SK-N-SH treated with all-trans-retinoic acid at 6 μM for 48 hours (cell line): ENCODE results near the gene USP48.
"Not testable (repeated sequence)": the region's sequence is repeated elsewhere in the genome, so short reads cannot be mapped to it uniquely, and the experiment has no call there.

Experiments used
- ATAC-seq: fragments of 200-7000 bp; cut with Tn5 transposase; 3 replicates; pipeline ENCODE4 v1.9.1; 2020; ENCODE audit warnings: mild to moderate bottlenecking, moderate library complexity
- ARNTL ChIP-seq: fragments of 450-650 bp; formaldehyde crosslinking; IDR thresholded peaks from 2 replicates; pipeline ENCODE4 v1.5.0; 2020; ENCODE audit warnings: low read depth, mild to moderate bottlenecking, moderate library complexity, borderline replicate concordance
- ESRRG ChIP-seq: fragments of 250-450 bp; sonication (Bioruptor Pico); IDR thresholded peaks from 2 replicates; pipeline ENCODE4 v1.6.1; 2021; ENCODE audit warnings: mild to moderate bottlenecking
- GLIS3 ChIP-seq: fragments of 250-450 bp; sonication (Bioruptor Pico); IDR thresholded peaks from 2 replicates; pipeline ENCODE4 v1.5.0; 2020; ENCODE audit warnings: mild to moderate bottlenecking, moderate library complexity
- ISL1 ChIP-seq: fragments of 250-450 bp; sonication (Bioruptor Pico); IDR thresholded peaks from 2 replicates; pipeline ENCODE4 v2.1.2; 2022; ENCODE audit warnings: mild to moderate bottlenecking, moderate library complexity
- OSR1 ChIP-seq: fragments of 250-450 bp; sonication (Bioruptor Pico); IDR thresholded peaks from 2 replicates; pipeline ENCODE4 v1.8.0; 2022; ENCODE audit warnings: moderate library complexity, mild to moderate bottlenecking, inconsistent platforms
- PPARA ChIP-seq: fragments of 250-450 bp; sonication (Bioruptor Pico); IDR thresholded peaks from 2 replicates; pipeline ENCODE4 v1.5.0; 2020; ENCODE audit warnings: mild to moderate bottlenecking, borderline replicate concordance
- RARB ChIP-seq: fragments of 250-450 bp; sonication (Bioruptor Pico); IDR thresholded peaks from 2 replicates; pipeline ENCODE4 v1.8.0; 2021; ENCODE audit warnings: mild to moderate bottlenecking, moderate library complexity
- SNAI2 ChIP-seq: fragments of 250-450 bp; sonication (Bioruptor Pico); IDR thresholded peaks from 2 replicates; pipeline ENCODE4 v1.5.0; 2020; ENCODE audit warnings: mild to moderate bottlenecking, moderate library complexity
- TCF4 ChIP-seq: fragments of 250-450 bp; sonication (Bioruptor Pico); IDR thresholded peaks from 2 replicates; pipeline ENCODE4 v1.8.0; 2021; ENCODE audit warnings: mild to moderate bottlenecking, moderate library complexity, borderline replicate concordance
- TOX ChIP-seq: fragments of 250-450 bp; sonication (Bioruptor Pico); IDR thresholded peaks from 2 replicates; pipeline ENCODE4 v1.8.0; 2021; ENCODE audit warnings: mild to moderate bottlenecking, moderate library complexity, borderline replicate concordance
- ZC3H10 ChIP-seq: fragments of 250-450 bp; sonication (Bioruptor Pico); IDR thresholded peaks from 2 replicates; pipeline ENCODE4 v1.5.1; 2021; ENCODE audit warnings: mild to moderate bottlenecking, moderate library complexity
- ZFP3 ChIP-seq: fragments of 250-450 bp; sonication (Bioruptor Pico); IDR thresholded peaks from 2 replicates; pipeline ENCODE4 v1.5.0; 2020; ENCODE audit warnings: mild to moderate bottlenecking, moderate library complexity
- ZFP30 ChIP-seq: fragments of 450-650 bp; formaldehyde crosslinking; IDR thresholded peaks from 2 replicates; pipeline ENCODE4 v1.5.0; 2022; ENCODE audit warnings: mild to moderate bottlenecking, moderate library complexity
- ZNF565 ChIP-seq: fragments of 450-650 bp; formaldehyde crosslinking; conservative IDR thresholded peaks from 2 replicates; pipeline ENCODE4 v1.5.0; 2020; ENCODE audit warnings: low read depth, mild to moderate bottlenecking, moderate library complexity
- ZNF70 ChIP-seq: fragments of 450-650 bp; formaldehyde crosslinking; IDR thresholded peaks from 2 replicates; pipeline ENCODE4 v1.5.0; 2020; ENCODE audit warnings: mild to moderate bottlenecking, moderate library complexity
- ZNF8 ChIP-seq: fragments of 450-650 bp; formaldehyde crosslinking; IDR thresholded peaks from 2 replicates; pipeline ENCODE4 v1.5.0; 2020; ENCODE audit warnings: mild to moderate bottlenecking, moderate library complexity
- TF ChIP-seq, protein P1 (sequence below): fragments of 250-450 bp; sonication (Bioruptor Pico); IDR thresholded peaks from 2 replicates; pipeline ENCODE4 v1.8.0; 2020; ENCODE audit warnings: mild to moderate bottlenecking, moderate library complexity, borderline replicate concordance
- TF ChIP-seq, protein P2 (sequence below): fragments of 250-450 bp; sonication (Bioruptor Pico); IDR thresholded peaks from 2 replicates; pipeline ENCODE4 v1.5.1; 2020; ENCODE audit warnings: low read depth, mild to moderate bottlenecking, moderate library complexity
- TF ChIP-seq, protein P3 (sequence below): fragments of 250-450 bp; sonication (Bioruptor Pico); IDR thresholded peaks from 2 replicates; pipeline ENCODE4 v1.5.0; 2020; ENCODE audit warnings: mild to moderate bottlenecking, moderate library complexity
- TF ChIP-seq, protein P4 (sequence below): fragments of 250-450 bp; sonication (Bioruptor Pico); IDR thresholded peaks from 2 replicates; pipeline ENCODE4 v1.8.0; 2021; ENCODE audit warnings: low read depth, mild to moderate bottlenecking, moderate library complexity, borderline replicate concordance

USP48 gene

DNA sequence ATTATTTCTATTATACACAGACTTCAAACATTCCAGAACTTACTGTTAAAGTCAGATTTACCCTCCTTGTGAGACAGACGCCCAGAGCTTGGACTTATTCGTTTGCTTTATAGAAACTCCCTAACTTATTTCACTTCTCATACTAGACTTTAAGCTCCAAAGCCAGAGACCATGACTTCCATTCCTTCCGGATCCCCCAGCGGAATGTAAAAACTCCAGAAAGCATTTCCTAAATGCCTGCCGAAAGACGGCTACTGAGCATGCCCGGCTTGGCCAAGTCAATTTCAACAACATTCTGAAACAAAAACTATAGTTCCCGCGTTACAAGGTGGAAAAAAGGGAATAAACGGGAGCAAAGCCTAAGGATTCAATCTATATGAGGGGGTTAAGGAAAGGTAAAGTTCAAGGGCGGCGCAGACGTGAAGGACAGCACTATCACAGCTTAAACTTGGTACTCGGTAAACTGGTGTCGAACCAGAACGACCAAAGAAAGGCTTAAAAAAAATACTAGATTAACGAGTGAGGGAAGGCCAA lies 1.1 kb downstream of the USP48 start (continued):
- TF ChIP-seq ZC3H10 (CRISPR knock-in tag) = no peak
- TF ChIP-seq RARB = no peak
- TF ChIP-seq, all 23 proteins: peak for 0

DNA sequence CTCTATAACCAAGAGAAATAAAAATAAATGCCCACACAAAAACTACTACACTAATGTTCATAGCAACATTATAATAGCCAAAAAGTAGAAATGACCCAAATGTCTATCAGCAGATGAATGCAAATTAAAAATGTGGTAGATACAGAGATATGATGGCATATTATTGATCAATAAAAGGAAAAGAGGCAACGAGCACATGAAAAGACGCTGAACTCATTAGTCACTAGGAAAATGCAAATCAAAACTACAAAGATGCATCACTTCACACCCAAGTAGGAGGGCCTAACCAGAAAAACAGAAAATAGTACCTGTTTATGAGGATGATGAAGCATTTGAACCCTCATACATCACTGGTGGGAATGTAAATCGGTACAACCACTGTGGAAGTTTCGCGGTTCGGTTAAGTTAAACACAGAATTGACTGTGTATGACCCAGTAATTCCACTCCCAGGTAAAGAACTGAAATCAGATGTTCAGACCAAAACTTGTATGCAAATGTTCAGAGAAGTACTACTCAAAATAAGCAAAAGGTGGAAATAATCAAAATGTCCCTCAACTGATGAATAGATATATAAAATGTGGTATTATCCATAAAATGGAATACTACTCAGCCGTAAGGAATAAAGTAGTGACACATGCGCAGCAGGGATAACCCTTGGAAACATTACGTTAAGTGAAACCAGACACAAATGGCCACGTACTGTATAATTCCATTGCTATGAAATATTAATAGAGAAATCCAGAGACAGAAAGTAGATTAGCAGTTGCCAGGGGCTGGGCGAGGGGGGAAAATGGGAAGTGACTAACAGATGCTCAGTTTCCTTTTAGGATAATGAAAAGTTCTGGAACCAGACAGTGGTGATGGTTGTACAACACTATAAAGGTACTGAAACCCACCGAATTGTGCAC lies 3.1 kb downstream of the USP48 start:
- TF ChIP-seq ISL1 (CRISPR knock-in tag) = peak; percentile 25; the same call in 1 of the 2 replicates
- peak; percentile 66; the same call in 1 of the 2 replicates for TF ChIP-seq TCF4 (CRISPR knock-in tag)
- TF ChIP-seq ZNF8 (CRISPR knock-in tag) = peak; percentile 87
- TF ChIP-seq ZFP3 (CRISPR knock-in tag) = 0 out of 2 replicates have a peak, but pooled peaks have one; percentile 29
- no peak for TF ChIP-seq SNAI2 (CRISPR knock-in tag)
- ATAC-seq = no peak

DNA sequence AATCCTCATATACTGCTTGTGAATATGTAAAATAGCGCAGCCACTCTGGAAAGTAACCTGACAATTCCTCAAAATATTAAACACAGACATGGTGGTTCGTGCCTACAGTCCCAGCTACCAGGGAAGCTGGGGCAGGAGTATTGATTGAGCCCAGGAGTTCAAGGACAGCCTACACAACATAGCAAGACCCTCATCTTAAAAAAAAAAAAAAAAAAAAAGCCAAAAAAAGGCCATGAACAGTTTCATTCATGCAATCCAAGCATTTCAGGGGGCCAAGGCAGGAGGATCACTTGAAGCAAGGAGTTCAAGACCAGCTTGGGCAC lies 4.6 kb downstream of the USP48 start:
- ATAC-seq = no peak
- TF ChIP-seq ZNF70 (CRISPR knock-in tag) = no peak
- TF ChIP-seq, protein P1, sequence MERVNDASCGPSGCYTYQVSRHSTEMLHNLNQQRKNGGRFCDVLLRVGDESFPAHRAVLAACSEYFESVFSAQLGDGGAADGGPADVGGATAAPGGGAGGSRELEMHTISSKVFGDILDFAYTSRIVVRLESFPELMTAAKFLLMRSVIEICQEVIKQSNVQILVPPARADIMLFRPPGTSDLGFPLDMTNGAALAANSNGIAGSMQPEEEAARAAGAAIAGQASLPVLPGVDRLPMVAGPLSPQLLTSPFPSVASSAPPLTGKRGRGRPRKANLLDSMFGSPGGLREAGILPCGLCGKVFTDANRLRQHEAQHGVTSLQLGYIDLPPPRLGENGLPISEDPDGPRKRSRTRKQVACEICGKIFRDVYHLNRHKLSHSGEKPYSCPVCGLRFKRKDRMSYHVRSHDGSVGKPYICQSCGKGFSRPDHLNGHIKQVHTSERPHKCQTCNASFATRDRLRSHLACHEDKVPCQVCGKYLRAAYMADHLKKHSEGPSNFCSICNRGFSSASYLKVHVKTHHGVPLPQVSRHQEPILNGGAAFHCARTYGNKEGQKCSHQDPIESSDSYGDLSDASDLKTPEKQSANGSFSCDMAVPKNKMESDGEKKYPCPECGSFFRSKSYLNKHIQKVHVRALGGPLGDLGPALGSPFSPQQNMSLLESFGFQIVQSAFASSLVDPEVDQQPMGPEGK = no peak
- TF ChIP-seq GLIS3 (CRISPR knock-in tag) = no peak
- TF ChIP-seq, protein P2, sequence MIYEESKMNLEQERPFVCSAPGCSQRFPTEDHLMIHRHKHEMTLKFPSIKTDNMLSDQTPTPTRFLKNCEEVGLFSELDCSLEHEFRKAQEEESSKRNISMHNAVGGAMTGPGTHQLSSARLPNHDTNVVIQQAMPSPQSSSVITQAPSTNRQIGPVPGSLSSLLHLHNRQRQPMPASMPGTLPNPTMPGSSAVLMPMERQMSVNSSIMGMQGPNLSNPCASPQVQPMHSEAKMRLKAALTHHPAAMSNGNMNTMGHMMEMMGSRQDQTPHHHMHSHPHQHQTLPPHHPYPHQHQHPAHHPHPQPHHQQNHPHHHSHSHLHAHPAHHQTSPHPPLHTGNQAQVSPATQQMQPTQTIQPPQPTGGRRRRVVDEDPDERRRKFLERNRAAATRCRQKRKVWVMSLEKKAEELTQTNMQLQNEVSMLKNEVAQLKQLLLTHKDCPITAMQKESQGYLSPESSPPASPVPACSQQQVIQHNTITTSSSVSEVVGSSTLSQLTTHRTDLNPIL = no peak
- no peak for TF ChIP-seq ARNTL (CRISPR knock-in tag)
- TF ChIP-seq SNAI2 (CRISPR knock-in tag) = no peak
- TF ChIP-seq, protein P3, sequence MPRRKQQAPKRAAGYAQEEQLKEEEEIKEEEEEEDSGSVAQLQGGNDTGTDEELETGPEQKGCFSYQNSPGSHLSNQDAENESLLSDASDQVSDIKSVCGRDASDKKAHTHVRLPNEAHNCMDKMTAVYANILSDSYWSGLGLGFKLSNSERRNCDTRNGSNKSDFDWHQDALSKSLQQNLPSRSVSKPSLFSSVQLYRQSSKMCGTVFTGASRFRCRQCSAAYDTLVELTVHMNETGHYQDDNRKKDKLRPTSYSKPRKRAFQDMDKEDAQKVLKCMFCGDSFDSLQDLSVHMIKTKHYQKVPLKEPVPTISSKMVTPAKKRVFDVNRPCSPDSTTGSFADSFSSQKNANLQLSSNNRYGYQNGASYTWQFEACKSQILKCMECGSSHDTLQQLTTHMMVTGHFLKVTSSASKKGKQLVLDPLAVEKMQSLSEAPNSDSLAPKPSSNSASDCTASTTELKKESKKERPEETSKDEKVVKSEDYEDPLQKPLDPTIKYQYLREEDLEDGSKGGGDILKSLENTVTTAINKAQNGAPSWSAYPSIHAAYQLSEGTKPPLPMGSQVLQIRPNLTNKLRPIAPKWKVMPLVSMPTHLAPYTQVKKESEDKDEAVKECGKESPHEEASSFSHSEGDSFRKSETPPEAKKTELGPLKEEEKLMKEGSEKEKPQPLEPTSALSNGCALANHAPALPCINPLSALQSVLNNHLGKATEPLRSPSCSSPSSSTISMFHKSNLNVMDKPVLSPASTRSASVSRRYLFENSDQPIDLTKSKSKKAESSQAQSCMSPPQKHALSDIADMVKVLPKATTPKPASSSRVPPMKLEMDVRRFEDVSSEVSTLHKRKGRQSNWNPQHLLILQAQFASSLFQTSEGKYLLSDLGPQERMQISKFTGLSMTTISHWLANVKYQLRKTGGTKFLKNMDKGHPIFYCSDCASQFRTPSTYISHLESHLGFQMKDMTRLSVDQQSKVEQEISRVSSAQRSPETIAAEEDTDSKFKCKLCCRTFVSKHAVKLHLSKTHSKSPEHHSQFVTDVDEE (CRISPR knock-in tag) = no peak
- TF ChIP-seq ZFP30 (CRISPR knock-in tag) = no peak
- no peak for TF ChIP-seq ISL1 (CRISPR knock-in tag)
- TF ChIP-seq, protein P4, sequence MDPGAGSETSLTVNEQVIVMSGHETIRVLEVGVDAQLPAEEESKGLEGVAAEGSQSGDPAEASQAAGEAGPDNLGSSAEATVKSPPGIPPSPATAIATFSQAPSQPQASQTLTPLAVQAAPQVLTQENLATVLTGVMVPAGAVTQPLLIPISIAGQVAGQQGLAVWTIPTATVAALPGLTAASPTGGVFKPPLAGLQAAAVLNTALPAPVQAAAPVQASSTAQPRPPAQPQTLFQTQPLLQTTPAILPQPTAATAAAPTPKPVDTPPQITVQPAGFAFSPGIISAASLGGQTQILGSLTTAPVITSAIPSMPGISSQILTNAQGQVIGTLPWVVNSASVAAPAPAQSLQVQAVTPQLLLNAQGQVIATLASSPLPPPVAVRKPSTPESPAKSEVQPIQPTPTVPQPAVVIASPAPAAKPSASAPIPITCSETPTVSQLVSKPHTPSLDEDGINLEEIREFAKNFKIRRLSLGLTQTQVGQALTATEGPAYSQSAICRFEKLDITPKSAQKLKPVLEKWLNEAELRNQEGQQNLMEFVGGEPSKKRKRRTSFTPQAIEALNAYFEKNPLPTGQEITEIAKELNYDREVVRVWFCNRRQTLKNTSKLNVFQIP = no peak
- no peak for TF ChIP-seq ZNF8 (CRISPR knock-in tag)
- no peak for TF ChIP-seq ZFP3 (CRISPR knock-in tag)
- TF ChIP-seq PPARA (CRISPR knock-in tag) = no peak
- no peak for TF ChIP-seq ESRRG (CRISPR knock-in tag)
- no peak for TF ChIP-seq TOX
- TF ChIP-seq RARB = no peak
- TF ChIP-seq ZNF565 (CRISPR knock-in tag) = no peak
- no peak for TF ChIP-seq TCF4 (CRISPR knock-in tag)
- no peak for TF ChIP-seq OSR1 (CRISPR knock-in tag)

DNA sequence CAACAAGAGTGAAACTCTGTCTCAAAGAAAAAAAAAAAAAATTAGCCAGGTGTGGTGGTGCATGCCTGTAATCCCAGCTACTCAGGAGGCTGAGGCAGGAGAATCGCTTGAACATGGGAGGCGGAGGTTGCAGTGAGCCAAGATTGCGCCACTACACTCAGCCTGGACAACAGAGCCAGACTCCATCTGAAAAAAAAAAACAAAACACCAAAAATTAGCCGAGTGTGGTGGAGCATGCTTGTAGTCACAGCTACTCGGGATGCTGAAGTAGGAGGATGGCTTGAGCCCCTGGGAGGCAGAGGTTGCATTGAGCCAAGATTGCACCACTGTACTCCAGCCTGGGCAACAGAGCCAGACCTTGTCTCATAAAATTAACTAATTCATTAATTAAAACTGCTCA lies 6.0 kb downstream of the USP48 start:
- not testable (repeated sequence) for ATAC-seq
